ENCODE data around the gene PARD3.

GRCh38 chr10:34186745-34187144 lies 628.4 kb downstream of the PARD3 start:
- TF ChIP-seq CTCF (IDR thresholded peaks at IDR 0.05) = no peak
- TF ChIP-seq POLR2AphosphoS5 (IDR thresholded peaks at IDR 0.05) = no peak
